ENCODE results near the gene TBX18. TPM values are rescaled to one million over a fixed set of nuclear protein-coding genes. Genes with fewer than 3 reads are reported as not detected.

Gene TBX18
- total RNA-seq, 1 experiment from 2014 or later: 14.4 TPM

DNA sequence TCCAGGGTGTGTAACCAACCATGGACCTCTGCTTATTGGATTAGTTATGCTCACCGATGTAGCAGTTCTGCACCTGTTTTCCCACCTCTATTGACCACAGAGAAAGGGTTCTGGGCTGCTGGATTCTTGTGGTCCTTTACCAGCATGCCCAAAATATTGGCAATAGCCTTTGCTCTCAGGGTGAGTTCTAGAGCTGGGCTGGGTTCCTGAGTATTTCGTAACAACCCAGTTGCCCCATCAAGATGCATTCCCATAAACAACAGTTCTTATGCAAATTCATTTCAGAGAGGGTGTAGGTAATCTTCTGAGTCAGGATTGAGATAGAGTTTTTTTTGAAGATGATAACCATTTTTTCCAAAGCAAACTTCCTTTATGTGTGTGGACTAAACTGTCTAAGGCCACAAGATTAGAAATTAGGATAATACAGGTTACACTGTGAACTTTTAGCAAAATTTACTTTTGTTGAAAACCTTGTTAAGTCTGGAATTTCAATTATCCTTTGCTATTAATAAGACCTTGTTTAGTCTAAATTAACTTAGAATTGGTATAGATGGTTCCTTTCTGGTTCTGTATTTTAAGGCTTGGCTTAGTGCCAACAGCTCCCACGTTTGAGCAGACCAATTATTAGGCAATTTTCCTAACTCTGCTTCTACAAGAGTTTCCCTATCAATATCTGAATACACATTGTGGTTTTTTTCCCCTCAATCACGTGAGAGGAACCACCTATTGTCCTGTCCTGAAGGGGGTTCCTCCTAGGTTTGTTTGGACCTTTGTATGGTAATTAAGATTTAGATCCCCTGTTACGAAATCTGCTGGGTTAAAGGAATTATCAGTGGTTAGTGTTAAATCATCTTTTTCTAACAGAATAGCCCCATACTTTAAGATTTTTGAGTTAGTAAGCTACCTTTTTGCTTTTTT is 46.1 kb downstream of the TBX18 start:
- Histone ChIP-seq H3K4me1 (ENCODE audit: control insufficient read depth in 1 of 2, insufficient read depth in 2 of 2, low read length in 2 of 2) (no peaks in the 10 kb centered on the region), H3K9ac (ENCODE audit: low read length) (no peak overlapping the region), H3K79me2 (ENCODE audit: insufficient read depth, low read length) (no peaks in the 10 kb centered on the region), H3K4me3 (replicated peaks in 1 of 2; ENCODE audit: low read depth in 1 of 2, low read length in 2 of 2) (no peak overlapping the region), H3K4me2 (ENCODE audit: low read length) (no peak overlapping the region), H3K36me3 (ENCODE audit: control insufficient read depth in 1 of 2, insufficient read depth in 2 of 2, low read length in 2 of 2) (no peaks in the 10 kb centered on the region), H3K27ac (ENCODE audit: low read depth, low read length) (no peak overlapping the region), H2AFZ (ENCODE audit: low read depth, low read length, poor library complexity, severe bottlenecking) (no peak overlapping the region), H4K20me1 (ENCODE audit: insufficient read depth) (no peaks in the 10 kb centered on the region), H3K9me3 (ENCODE audit: control insufficient read depth in 1 of 2, insufficient read depth in 1 of 2, low read depth in 1 of 2, low read length in 2 of 2) (no peaks in the 10 kb centered on the region), H3K9me2 (ENCODE audit: insufficient read depth) (no peaks in the 10 kb centered on the region), H3K27me3 (ENCODE audit: insufficient read depth, low read length) (no peaks in the 10 kb centered on the region)
- TF ChIP-seq SRF (IDR thresholded peaks at IDR 0.05; ENCODE audit: low read depth): no peak
- TF ChIP-seq, protein P1, sequence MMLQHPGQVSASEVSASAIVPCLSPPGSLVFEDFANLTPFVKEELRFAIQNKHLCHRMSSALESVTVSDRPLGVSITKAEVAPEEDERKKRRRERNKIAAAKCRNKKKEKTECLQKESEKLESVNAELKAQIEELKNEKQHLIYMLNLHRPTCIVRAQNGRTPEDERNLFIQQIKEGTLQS (IDR thresholded peaks at IDR 0.05): no peak
- TF ChIP-seq, protein P2, sequence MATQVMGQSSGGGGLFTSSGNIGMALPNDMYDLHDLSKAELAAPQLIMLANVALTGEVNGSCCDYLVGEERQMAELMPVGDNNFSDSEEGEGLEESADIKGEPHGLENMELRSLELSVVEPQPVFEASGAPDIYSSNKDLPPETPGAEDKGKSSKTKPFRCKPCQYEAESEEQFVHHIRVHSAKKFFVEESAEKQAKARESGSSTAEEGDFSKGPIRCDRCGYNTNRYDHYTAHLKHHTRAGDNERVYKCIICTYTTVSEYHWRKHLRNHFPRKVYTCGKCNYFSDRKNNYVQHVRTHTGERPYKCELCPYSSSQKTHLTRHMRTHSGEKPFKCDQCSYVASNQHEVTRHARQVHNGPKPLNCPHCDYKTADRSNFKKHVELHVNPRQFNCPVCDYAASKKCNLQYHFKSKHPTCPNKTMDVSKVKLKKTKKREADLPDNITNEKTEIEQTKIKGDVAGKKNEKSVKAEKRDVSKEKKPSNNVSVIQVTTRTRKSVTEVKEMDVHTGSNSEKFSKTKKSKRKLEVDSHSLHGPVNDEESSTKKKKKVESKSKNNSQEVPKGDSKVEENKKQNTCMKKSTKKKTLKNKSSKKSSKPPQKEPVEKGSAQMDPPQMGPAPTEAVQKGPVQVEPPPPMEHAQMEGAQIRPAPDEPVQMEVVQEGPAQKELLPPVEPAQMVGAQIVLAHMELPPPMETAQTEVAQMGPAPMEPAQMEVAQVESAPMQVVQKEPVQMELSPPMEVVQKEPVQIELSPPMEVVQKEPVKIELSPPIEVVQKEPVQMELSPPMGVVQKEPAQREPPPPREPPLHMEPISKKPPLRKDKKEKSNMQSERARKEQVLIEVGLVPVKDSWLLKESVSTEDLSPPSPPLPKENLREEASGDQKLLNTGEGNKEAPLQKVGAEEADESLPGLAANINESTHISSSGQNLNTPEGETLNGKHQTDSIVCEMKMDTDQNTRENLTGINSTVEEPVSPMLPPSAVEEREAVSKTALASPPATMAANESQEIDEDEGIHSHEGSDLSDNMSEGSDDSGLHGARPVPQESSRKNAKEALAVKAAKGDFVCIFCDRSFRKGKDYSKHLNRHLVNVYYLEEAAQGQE (IDR thresholded peaks at IDR 0.05; ENCODE audit: low read depth): no peak
- TF ChIP-seq POLR2AphosphoS5 (IDR thresholded peaks at IDR 0.05; ENCODE audit: low read depth, low read length): no peak
- TF ChIP-seq FOSL1 (IDR thresholded peaks at IDR 0.05; ENCODE audit: low read depth): no peak
- TF ChIP-seq CBX3 (IDR thresholded peaks at IDR 0.05; ENCODE audit: low read depth): no peak
- ChIA-PET CTCF (no interaction called here), POLR2A (no interaction called here), RAD21 (ENCODE audit: low non-redundant PET in 1 of 2, low total read pairs in 2 of 2, uncharacterized antibody in 2 of 2, unreplicated experiment in 2 of 2) (no interaction called here)
- intact Hi-C loops (cut with micrococcal nuclease): no loop called here
- ATAC-seq (no peak), DNase-seq (ENCODE audit: low read depth, low spot score) (no peak)
- BruUV-seq (replicated peaks): no TSS peak

All from HCT116 (cell line).